ENCODE data around the gene YARS1. TPM values are rescaled to one million over a fixed set of nuclear protein-coding genes. Genes with fewer than 3 reads are reported as not detected.

The YARS1 gene
- total and polyA plus RNA-seq, 2 experiments from 2014 or later: 134 to 182 TPM

DNA sequence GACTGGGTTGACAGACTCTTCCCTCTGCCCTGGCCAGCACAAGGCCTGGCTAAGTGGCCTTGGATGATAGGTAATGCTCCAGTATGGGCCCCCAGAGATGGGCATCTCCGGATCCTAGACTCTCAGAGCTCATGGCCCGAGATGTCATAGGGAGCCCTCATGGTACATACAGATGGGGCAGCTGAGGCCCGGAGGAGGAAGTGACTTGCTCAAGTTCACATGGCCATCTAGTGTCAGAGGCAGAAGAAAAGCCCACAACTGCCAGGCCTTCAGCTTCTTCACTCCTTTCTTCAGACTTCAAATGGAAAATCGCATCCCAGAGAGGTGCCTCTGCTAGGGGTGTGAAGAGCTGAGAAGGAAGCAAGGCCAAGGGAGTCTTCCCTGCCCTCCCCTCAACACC, 67.8 kb downstream of the YARS1 start:
- 0 out of 3 replicates have a peak, but pooled peaks cover 2% of the 10 kb centered on the region for H3K9me3 Mint-ChIP-seq
- no peaks in the 10 kb centered on the region for H3K9me2 ChIP-seq (ENCODE audit: insufficient read depth)
- H3K4me3 ChIP-seq: no peak overlapping the region
- H3K4me2 ChIP-seq: no peak overlapping the region
- no peaks in the 10 kb centered on the region for H3K27me3 ChIP-seq (ENCODE audit: insufficient read depth)
- no peaks in the 10 kb centered on the region; the same call in 2 of the 3 replicates for H3K36me3 Mint-ChIP-seq (ENCODE audit: low read depth)
- H3K4me3 Mint-ChIP-seq: no peak overlapping the region
- TF ChIP-seq ZNF331 (CRISPR knock-in tag; IDR thresholded peaks at IDR 0.05; ENCODE audit: low read depth) (no peak), CREB1 (CRISPR knock-in tag; IDR thresholded peaks at IDR 0.05; ENCODE audit: low read depth) (no peak), EZH2 (IDR thresholded peaks at IDR 0.05; ENCODE audit: low read depth, unreplicated experiment) (no peak), POLR2AphosphoS5 (IDR thresholded peaks at IDR 0.05; ENCODE audit: low read depth) (no peak), EZH2phosphoT487 (IDR thresholded peaks at IDR 0.05; ENCODE audit: unreplicated experiment) (no peak), NANOG (IDR thresholded peaks at IDR 0.05; ENCODE audit: borderline replicate concordance) (no peak), JUNB (IDR thresholded peaks at IDR 0.05; ENCODE audit: unreplicated experiment) (no peak), STAT1 (IDR thresholded peaks at IDR 0.05; ENCODE audit: unreplicated experiment) (no peak)
- TF ChIP-seq, protein P1, sequence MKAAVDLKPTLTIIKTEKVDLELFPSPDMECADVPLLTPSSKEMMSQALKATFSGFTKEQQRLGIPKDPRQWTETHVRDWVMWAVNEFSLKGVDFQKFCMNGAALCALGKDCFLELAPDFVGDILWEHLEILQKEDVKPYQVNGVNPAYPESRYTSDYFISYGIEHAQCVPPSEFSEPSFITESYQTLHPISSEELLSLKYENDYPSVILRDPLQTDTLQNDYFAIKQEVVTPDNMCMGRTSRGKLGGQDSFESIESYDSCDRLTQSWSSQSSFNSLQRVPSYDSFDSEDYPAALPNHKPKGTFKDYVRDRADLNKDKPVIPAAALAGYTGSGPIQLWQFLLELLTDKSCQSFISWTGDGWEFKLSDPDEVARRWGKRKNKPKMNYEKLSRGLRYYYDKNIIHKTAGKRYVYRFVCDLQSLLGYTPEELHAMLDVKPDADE (IDR thresholded peaks at IDR 0.05): no peak
- TF ChIP-seq, protein P2, sequence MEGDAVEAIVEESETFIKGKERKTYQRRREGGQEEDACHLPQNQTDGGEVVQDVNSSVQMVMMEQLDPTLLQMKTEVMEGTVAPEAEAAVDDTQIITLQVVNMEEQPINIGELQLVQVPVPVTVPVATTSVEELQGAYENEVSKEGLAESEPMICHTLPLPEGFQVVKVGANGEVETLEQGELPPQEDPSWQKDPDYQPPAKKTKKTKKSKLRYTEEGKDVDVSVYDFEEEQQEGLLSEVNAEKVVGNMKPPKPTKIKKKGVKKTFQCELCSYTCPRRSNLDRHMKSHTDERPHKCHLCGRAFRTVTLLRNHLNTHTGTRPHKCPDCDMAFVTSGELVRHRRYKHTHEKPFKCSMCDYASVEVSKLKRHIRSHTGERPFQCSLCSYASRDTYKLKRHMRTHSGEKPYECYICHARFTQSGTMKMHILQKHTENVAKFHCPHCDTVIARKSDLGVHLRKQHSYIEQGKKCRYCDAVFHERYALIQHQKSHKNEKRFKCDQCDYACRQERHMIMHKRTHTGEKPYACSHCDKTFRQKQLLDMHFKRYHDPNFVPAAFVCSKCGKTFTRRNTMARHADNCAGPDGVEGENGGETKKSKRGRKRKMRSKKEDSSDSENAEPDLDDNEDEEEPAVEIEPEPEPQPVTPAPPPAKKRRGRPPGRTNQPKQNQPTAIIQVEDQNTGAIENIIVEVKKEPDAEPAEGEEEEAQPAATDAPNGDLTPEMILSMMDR (conservative IDR thresholded peaks at IDR 0.05; ENCODE audit: low read depth in 2 of 2): no peak
- TF ChIP-seq, protein P3, sequence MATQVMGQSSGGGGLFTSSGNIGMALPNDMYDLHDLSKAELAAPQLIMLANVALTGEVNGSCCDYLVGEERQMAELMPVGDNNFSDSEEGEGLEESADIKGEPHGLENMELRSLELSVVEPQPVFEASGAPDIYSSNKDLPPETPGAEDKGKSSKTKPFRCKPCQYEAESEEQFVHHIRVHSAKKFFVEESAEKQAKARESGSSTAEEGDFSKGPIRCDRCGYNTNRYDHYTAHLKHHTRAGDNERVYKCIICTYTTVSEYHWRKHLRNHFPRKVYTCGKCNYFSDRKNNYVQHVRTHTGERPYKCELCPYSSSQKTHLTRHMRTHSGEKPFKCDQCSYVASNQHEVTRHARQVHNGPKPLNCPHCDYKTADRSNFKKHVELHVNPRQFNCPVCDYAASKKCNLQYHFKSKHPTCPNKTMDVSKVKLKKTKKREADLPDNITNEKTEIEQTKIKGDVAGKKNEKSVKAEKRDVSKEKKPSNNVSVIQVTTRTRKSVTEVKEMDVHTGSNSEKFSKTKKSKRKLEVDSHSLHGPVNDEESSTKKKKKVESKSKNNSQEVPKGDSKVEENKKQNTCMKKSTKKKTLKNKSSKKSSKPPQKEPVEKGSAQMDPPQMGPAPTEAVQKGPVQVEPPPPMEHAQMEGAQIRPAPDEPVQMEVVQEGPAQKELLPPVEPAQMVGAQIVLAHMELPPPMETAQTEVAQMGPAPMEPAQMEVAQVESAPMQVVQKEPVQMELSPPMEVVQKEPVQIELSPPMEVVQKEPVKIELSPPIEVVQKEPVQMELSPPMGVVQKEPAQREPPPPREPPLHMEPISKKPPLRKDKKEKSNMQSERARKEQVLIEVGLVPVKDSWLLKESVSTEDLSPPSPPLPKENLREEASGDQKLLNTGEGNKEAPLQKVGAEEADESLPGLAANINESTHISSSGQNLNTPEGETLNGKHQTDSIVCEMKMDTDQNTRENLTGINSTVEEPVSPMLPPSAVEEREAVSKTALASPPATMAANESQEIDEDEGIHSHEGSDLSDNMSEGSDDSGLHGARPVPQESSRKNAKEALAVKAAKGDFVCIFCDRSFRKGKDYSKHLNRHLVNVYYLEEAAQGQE (IDR thresholded peaks at IDR 0.05; ENCODE audit: unreplicated experiment): no peak
- TF ChIP-seq, protein P4, sequence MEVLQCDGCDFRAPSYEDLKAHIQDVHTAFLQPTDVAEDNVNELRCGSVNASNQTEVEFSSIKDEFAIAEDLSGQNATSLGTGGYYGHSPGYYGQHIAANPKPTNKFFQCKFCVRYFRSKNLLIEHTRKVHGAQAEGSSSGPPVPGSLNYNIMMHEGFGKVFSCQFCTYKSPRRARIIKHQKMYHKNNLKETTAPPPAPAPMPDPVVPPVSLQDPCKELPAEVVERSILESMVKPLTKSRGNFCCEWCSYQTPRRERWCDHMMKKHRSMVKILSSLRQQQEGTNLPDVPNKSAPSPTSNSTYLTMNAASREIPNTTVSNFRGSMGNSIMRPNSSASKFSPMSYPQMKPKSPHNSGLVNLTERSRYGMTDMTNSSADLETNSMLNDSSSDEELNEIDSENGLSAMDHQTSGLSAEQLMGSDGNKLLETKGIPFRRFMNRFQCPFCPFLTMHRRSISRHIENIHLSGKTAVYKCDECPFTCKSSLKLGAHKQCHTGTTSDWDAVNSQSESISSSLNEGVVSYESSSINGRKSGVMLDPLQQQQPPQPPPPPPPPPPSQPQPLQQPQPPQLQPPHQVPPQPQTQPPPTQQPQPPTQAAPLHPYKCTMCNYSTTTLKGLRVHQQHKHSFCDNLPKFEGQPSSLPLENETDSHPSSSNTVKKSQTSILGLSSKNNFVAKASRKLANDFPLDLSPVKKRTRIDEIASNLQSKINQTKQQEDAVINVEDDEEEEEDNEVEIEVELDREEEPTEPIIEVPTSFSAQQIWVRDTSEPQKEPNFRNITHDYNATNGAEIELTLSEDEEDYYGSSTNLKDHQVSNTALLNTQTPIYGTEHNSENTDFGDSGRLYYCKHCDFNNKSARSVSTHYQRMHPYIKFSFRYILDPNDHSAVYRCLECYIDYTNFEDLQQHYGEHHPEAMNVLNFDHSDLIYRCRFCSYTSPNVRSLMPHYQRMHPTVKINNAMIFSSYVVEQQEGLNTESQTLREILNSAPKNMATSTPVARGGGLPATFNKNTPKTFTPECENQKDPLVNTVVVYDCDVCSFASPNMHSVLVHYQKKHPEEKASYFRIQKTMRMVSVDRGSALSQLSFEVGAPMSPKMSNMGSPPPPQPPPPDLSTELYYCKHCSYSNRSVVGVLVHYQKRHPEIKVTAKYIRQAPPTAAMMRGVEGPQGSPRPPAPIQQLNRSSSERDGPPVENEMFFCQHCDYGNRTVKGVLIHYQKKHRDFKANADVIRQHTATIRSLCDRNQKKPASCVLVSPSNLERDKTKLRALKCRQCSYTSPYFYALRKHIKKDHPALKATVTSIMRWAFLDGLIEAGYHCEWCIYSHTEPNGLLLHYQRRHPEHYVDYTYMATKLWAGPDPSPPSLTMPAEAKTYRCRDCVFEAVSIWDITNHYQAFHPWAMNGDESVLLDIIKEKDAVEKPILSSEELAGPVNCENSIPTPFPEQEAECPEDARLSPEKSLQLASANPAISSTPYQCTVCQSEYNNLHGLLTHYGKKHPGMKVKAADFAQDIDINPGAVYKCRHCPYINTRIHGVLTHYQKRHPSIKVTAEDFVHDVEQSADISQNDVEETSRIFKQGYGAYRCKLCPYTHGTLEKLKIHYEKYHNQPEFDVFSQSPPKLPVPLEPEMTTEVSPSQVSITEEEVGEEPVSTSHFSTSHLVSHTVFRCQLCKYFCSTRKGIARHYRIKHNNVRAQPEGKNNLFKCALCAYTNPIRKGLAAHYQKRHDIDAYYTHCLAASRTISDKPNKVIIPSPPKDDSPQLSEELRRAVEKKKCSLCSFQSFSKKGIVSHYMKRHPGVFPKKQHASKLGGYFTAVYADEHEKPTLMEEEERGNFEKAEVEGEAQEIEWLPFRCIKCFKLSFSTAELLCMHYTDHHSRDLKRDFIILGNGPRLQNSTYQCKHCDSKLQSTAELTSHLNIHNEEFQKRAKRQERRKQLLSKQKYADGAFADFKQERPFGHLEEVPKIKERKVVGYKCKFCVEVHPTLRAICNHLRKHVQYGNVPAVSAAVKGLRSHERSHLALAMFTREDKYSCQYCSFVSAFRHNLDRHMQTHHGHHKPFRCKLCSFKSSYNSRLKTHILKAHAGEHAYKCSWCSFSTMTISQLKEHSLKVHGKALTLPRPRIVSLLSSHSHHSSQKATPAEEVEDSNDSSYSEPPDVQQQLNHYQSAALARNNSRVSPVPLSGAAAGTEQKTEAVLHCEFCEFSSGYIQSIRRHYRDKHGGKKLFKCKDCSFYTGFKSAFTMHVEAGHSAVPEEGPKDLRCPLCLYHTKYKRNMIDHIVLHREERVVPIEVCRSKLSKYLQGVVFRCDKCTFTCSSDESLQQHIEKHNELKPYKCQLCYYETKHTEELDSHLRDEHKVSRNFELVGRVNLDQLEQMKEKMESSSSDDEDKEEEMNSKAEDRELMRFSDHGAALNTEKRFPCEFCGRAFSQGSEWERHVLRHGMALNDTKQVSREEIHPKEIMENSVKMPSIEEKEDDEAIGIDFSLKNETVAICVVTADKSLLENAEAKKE (CRISPR knock-in tag; IDR thresholded peaks at IDR 0.05): no peak
- peaks cover 21% of the 10 kb centered on the region for H3K4me1 Mint-ChIP-seq
- no peaks in the 10 kb centered on the region for H3K36me3 ChIP-seq (ENCODE audit: insufficient read depth)
- no peak overlapping the region for H3K27ac Mint-ChIP-seq
- no peak overlapping the region for H3K27ac ChIP-seq (ENCODE audit: low read depth)
- no peaks in the 10 kb centered on the region; the same call in 1 of the 2 replicates for H4K20me1 ChIP-seq (replicated peaks; ENCODE audit: insufficient read depth)
- peaks cover 9% of the 10 kb centered on the region for H3K27me3 Mint-ChIP-seq (ENCODE audit: insufficient read depth, low read depth, poor library complexity)
- no peak for ATAC-seq
- no peak overlapping the region for H2AFZ ChIP-seq
- H3K79me2 ChIP-seq (replicated peaks; ENCODE audit: insufficient read depth): peaks cover 2% of the 10 kb centered on the region
- H3K4me1 ChIP-seq (ENCODE audit: insufficient read depth): peaks cover 9% of the 10 kb centered on the region
- peaks cover 4% of the 10 kb centered on the region for H3F3A ChIP-seq (replicated peaks; ENCODE audit: low read depth)
- no peak for DNase-seq (ENCODE audit: low spot score)
